GM19395 (cell line): ENCODE measurements around the gene TMEM114.
"Not testable (repeated sequence)": the region's sequence is repeated elsewhere in the genome, so short reads cannot be mapped to it uniquely, and the experiment has no call there.

Experiments used
- ATAC-seq: cut with Tn5 transposase; IDR thresholded peaks from one replicate; pipeline ENCODE4 v1.9.1; 2021; ENCODE audit warnings: mild to moderate bottlenecking, moderate library complexity; ENCODE audit not compliant: unreplicated experiment

Gene TMEM114

DNA sequence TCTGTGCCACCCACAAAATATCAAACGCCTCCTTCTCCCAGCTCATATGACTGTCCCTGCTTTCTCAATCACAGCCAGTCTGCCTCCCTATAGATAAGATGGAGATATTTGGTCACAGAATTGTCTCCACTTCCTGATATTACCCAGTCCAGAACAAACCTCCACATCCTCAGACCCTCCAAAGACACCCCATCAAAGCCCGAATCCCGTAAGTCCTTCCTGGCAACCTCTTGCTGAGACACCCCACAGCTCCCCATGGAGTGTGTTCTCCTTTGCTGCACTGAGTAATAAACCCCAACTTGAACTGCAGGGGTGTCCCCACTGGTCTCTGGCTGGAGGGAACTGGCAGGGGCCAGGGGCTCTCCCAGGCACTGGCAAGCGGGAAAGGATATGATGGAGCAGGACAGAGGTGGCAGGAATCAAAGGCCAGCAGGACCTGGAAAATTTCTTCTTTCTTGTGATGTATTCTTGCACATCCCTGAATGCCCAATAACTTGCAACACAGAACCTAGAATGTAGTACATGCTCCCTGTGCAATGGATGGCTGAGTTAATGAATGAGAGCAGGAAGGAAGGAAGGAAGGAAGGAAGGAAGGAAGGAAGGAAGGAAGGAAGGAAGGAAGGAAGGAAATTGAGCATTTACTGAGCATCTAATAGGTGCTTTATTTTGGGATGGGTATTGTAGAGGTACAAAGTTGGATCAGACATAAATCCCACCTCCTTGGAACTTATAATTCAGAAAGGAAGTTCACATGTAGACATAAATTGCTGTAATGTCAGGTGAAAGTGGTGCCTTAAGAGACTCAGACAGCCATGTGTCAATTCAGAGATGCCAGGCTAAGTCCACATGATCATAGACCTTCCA, 13.9 kb downstream of the TMEM114 start:
- ATAC-seq = no peak

DNA sequence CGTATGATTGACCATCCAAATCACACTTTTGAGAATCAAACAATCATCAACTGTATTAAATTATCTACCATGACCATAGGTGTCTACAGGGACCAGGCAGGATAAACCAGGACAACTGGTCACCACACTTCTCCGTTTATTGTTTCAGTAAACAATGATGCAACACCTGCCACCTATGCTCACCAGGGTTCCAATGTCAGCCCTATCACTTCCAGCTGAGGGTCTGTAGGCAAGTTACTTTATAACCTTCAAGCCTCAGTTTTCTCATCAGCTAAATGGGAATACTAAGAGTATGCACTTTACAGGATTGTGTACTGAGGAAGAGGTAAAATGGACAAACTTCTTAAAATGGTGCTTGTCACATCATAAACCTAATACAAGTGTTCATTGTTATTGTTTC, 14.9 kb downstream of the TMEM114 start:
- ATAC-seq = no peak

DNA sequence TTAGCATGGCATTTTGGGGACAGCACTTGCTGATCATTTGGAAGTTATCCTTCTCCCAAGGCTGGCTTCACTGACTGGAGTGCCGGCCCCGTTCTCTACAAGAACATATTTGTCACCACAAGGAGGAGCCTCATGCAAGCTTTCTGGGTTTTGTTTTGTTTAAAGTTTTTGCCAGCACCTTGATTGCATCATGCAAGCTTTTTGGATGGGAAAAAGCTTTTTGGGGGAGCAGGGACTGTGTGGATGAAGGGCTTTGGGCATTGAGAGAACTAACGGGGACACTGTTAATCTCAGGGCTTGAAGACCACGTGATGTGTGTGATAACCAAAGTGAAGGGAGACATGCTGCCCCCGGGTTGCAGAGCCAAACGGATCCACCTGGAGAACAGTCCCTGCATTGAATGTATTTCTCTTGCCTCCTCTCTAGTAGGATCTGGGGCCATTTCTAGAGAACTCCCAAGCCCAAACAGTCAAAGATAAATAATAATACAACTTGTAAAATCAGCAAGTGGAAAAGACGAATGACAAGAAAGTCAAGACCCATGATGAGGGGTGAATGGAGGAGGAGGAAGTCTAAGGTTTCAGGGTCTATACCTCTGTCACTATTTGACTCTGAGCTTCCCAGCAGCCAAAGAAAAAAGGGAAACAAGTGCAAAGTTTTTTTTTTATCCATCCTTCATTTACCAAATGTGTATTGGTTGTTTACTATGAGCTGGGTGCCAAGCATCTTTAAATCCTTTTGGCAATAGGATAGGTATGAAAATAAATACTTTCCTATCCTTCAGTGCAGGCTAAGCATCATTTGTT, 17.2 kb downstream of the TMEM114 start:
- ATAC-seq = no peak

GRCh38 chr16:8572063-8572918, 18.0 kb downstream of the TMEM114 start:
- no peak for ATAC-seq

- no peak for ATAC-seq
Measured at GRCh38 chr16:8571061-8571596, 19.2 kb downstream of the TMEM114 start.

- ATAC-seq = not testable (repeated sequence)
Measured at GRCh38 chr16:8570393-8570792, 19.9 kb downstream of the TMEM114 start.

GRCh38 chr16:8569650-8570346, 20.5 kb downstream of the TMEM114 start:
- no peak for ATAC-seq

DNA sequence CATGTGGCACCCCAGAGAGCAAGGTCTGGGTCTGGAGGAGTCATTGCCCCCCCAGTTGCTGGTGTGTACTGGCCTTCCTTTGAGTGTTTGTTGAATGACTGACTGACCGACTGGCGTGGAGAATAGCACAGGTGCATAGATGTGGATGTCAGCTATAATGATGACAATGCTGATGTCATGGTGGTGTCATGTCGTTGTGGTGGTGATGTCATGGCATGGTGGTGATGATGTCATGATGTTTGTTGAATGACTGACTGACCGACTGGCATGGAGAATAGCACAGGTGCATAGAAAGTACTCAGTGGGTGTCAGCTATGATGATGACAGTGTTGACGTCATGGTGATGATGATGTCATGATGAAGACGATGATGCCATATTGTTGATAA, 22.1 kb downstream of the TMEM114 start:
- ATAC-seq = no peak

- peak; percentile 90 for ATAC-seq
Measured at GRCh38 chr16:8567355-8568230, 22.7 kb downstream of the TMEM114 start.

- no peak for ATAC-seq
Measured at GRCh38 chr16:8565498-8565897, 24.8 kb downstream of the TMEM114 start.

DNA sequence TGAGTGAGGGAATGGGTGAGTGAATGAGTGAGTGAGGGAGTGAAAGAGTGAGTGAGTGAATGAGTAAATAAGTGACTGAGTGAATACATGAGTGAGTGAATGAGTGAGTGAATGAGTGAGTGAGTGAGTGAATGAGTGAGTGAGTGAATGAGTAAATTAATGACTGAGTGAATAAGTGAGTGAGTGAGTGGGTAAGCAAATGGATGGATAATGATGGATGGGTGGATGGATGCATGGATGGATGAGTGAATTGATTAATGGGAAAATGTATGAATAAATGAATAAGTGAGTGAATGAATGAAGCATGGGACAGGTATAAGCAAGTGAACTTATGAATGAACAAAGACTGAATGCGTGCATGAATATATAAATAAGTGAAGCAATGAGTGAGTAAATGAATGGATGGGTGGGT, 25.4 kb downstream of the TMEM114 start:
- no peak for ATAC-seq

DNA sequence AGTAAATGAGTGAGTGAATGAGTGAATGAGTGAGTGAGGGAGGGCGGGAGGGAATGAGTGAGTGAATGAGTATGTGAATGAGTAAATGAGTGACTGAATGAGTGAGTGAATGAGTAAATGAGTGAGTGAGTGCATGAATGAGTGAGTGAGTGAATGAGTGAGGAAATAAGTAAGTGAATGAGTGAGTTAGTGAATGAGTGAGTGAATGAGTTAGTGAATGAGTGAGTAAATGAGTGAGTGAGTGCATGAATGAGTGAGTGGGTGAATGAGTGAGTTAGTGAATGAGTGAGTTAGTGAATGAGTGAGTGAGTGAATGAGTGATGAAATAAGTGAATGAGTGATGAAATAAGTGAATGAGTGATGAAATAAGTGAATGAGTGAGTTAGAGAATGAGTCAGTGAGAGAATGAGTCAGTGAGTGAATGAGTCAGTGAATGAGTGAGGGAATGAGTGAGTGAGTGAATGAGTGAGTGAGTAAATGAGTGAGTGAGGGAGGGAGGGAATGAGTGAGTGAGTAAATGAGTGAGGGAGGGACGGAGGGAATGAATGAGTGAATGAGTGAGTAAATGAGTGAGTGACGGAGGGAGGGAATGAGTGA, 26.3 kb downstream of the TMEM114 start:
- ATAC-seq = not testable (repeated sequence)

DNA sequence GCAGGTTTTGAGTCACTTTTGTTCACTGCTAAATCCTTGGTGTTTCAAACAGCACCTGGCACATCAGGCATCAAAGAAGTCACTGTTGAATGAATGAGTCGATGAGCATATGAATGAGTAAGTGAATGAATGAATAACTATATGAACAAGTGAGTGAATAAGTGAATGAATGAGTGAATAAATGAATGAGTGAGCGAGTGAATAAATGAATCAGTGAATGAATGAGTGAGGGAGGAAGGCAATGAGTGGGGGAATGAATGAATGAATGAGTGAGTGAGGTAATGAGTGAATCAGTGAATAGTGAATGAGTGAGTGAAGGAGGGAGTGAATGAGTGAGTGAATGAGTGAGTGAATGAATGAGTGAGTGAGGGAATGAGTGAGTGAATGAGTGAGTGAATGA, 28.8 kb downstream of the TMEM114 start:
- no peak for ATAC-seq

- ATAC-seq = no peak
Measured at GRCh38 chr16:8555400-8555799, 34.9 kb downstream of the TMEM114 start.

DNA sequence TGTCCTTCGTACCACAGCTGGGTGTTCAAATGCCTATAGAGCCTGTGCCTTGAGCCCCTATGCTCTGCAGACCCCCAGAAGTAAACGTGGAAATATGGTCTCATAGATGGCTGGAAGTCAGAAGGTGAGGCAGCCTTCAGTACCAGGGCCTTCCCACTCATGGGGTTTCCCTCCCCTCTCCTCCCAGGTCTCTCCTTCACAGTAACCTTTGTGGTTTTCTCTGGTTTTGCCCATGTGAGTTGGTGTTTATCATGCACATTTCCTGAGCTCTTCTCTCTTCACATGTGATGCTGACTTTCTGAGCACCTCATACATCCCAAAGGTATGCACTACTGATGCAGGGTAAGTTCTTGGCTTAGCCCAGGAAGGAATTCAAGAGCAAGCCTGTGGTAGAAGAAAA, 35.4 kb downstream of the TMEM114 start:
- ATAC-seq = no peak

DNA sequence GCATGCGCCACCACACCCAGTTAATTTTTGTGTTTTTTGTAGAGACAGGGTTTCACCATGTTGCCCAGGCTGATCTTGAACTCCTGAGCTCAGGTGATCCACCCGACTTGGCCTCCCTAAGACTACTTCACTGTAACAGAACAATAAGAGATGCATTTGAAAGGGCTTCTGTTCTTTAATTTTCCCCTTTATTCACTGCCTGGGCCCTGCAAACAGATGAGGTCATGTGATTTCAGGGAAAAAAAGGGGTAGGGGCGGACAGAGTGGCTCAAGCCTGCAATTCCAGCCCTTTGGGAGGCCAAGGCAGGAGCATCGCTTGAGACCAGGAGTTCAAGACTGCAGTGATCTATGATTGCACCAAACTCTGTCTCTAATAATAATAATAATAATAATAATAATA, 36.3 kb downstream of the TMEM114 start:
- ATAC-seq = no peak

GRCh38 chr16:8552487-8553221, 37.7 kb downstream of the TMEM114 start:
- no peak for ATAC-seq
